Hepatocyte (in vitro differentiated cells): ENCODE data around the gene CD300LB. TPM values are rescaled to one million over a fixed set of nuclear protein-coding genes. Genes with fewer than 3 reads are reported as not detected.
"Not testable (repeated sequence)": the region's sequence is repeated elsewhere in the genome, so short reads cannot be mapped to it uniquely, and the experiment has no call there.

ENCODE experiments used
- DNase-seq: peaks from one replicate; pipeline ENCODE4 v3.0.0-alpha.2; 2016; ENCODE audit warnings: low spot score
- H2AFZ ChIP-seq: fragments of 200-600 bp; sonication (generic); 2 replicates; pipeline ENCODE4 v1.6.0; 2016; ENCODE audit warnings: antibody characterized with exemption, mild to moderate bottlenecking
- H3K27ac ChIP-seq: fragments of 200-600 bp; sonication (generic); 2 replicates; pipeline ENCODE4 v1.5.1; 2016; ENCODE audit warnings: mild to moderate bottlenecking
- H3K27me3 ChIP-seq: fragments of 200-600 bp; sonication (generic); 2 replicates; pipeline ENCODE4 v1.6.1; 2016
- H3K36me3 ChIP-seq: fragments of 200-600 bp; sonication (generic); replicated peaks from 2 replicates; pipeline ENCODE4 v1.5.1; 2016; ENCODE audit warnings: low read depth; ENCODE audit not compliant: insufficient read depth
- H3K4me1 ChIP-seq: fragments of 200-600 bp; sonication (generic); 2 replicates; pipeline ENCODE4 v1.5.1; 2016; ENCODE audit warnings: mild to moderate bottlenecking, moderate library complexity; ENCODE audit not compliant: insufficient read depth
- H3K4me2 ChIP-seq: fragments of 200-600 bp; sonication (generic); 2 replicates; pipeline ENCODE4 v1.6.0; 2016
- H3K4me3 ChIP-seq: fragments of 200-600 bp; sonication (generic); 2 replicates; pipeline ENCODE4 v1.5.1; 2016; ENCODE audit warnings: mild to moderate bottlenecking
- H3K79me2 ChIP-seq: fragments of 200-600 bp; sonication (generic); 2 replicates; pipeline ENCODE4 v1.6.0; 2017; ENCODE audit warnings: mild to moderate bottlenecking
- H3K9me2 ChIP-seq: fragments of 200-600 bp; sonication (generic); replicated peaks from 2 replicates; pipeline ENCODE4 v1.6.0; 2017; ENCODE audit warnings: mild to moderate bottlenecking; ENCODE audit not compliant: insufficient read depth
- H3K9me3 ChIP-seq: fragments of 200-600 bp; sonication (generic); 2 replicates; pipeline ENCODE4 v1.5.1; 2016; ENCODE audit warnings: low read depth, mild to moderate bottlenecking
- H4K20me1 ChIP-seq: fragments of 200-600 bp; sonication (generic); 2 replicates; pipeline ENCODE4 v1.6.0; 2016; ENCODE audit warnings: mild to moderate bottlenecking; ENCODE audit not compliant: insufficient read depth, poor library complexity, severe bottlenecking
- CTCF ChIP-seq: fragments of 200-600 bp; sonication (generic); IDR thresholded peaks from 2 replicates; pipeline ENCODE4 v1.5.1; 2016; ENCODE audit warnings: antibody characterized with exemption, mild to moderate bottlenecking; ENCODE audit not compliant: poor library complexity
- EZH2 ChIP-seq: fragments of 200-600 bp; sonication (generic); IDR thresholded peaks from 2 replicates; pipeline ENCODE4 v1.6.1; 2016; ENCODE audit warnings: antibody characterized with exemption, mild to moderate bottlenecking, borderline replicate concordance
- EZH2phosphoT487 ChIP-seq: fragments of 200-600 bp; sonication (generic); IDR thresholded peaks from one replicate; pipeline ENCODE4 v1.6.1; 2018; ENCODE audit warnings: antibody characterized with exemption, mild to moderate bottlenecking, low read depth, moderate library complexity; ENCODE audit not compliant: unreplicated experiment, severe bottlenecking
- WGBS: methylation state at CpG from one replicate; pipeline ENCODE4 v1.1.6; 2016; ENCODE audit warnings: low lambda C conversion rate; ENCODE audit errors: missing lambda C conversion rate; 5-methylcytosine and 5-hydroxymethylcytosine counted together
- polyA plus RNA-seq: library from polyadenylated mRNA; unstranded; fragments of >200 nt; fragmentation: Nextera tagmentation; extraction: Ambion mirVana; gene quantifications from 2 replicates; pipeline ENCODE4 v1.2.1, GENCODE V29; 2016
- total RNA-seq: library from RNA; depleted of rRNA; stranded (reverse); fragments of >200 nt; gene quantifications from 2 replicates; pipeline ENCODE4 v1.2.3, GENCODE V29; 2014

The CD300LB gene
- total and polyA plus RNA-seq, 2 experiments from 2014 or later = not detected

GRCh38 chr17:74565126-74565525 lies 33.9 kb upstream of the CD300LB start:
- H3K27me3 ChIP-seq = no peaks in the 10 kb centered on the region
- no peak for DNase-seq
- H4K20me1 ChIP-seq = no peaks in the 10 kb centered on the region
- H3K9me3 ChIP-seq = no peaks in the 10 kb centered on the region
- H3K36me3 ChIP-seq = no peaks in the 10 kb centered on the region
- H3K9me2 ChIP-seq = no peaks in the 10 kb centered on the region
- H3K4me1 ChIP-seq = no peaks in the 10 kb centered on the region
- H3K4me2 ChIP-seq = no peak overlapping the region
- H2AFZ ChIP-seq = no peak overlapping the region
- 79% methylated on average over 5 of the region's 5 CpGs for whole genome bisulfite sequencing
- H3K27ac ChIP-seq = no peak overlapping the region
- TF ChIP-seq EZH2phosphoT487 (no peak), CTCF (no peak), EZH2 (no peak)
- H3K79me2 ChIP-seq = no peaks in the 10 kb centered on the region
- no peak overlapping the region for H3K4me3 ChIP-seq

- Histone ChIP-seq H3K79me2 (no peaks in the 10 kb centered on the region), H4K20me1 (no peaks in the 10 kb centered on the region), H3K9me3 (no peaks in the 10 kb centered on the region), H3K27me3 (no peaks in the 10 kb centered on the region), H3K36me3 (no peaks in the 10 kb centered on the region), H3K9me2 (no peaks in the 10 kb centered on the region), H3K4me1 (no peaks in the 10 kb centered on the region), H3K27ac (no peak overlapping the region), H2AFZ (no peak overlapping the region), H3K4me2 (no peak overlapping the region), H3K4me3 (no peak overlapping the region)
- no peak for TF ChIP-seq EZH2
- WGBS = 92% methylated on average over 1 of the region's 1 CpG
- DNase-seq = no peak
These were observed 32.1 kb upstream of the CD300LB start for GRCh38 chr17:74563358-74563757.

- H3K36me3 ChIP-seq = no peaks in the 10 kb centered on the region
- no peak overlapping the region for H3K4me3 ChIP-seq
- H3K9me2 ChIP-seq = no peaks in the 10 kb centered on the region
- 68% methylated on average over 3 of the region's 3 CpGs for WGBS
- H4K20me1 ChIP-seq = no peaks in the 10 kb centered on the region
- H3K79me2 ChIP-seq = no peaks in the 10 kb centered on the region
- H3K9me3 ChIP-seq = no peaks in the 10 kb centered on the region
- H3K4me2 ChIP-seq = no peak overlapping the region
- no peaks in the 10 kb centered on the region for H3K27me3 ChIP-seq
- no peak overlapping the region for H2AFZ ChIP-seq
- H3K27ac ChIP-seq = no peak overlapping the region
- DNase-seq = no peak
- TF ChIP-seq EZH2phosphoT487 (no peak), CTCF (no peak), EZH2 (no peak)
- no peaks in the 10 kb centered on the region for H3K4me1 ChIP-seq
These were observed 30.3 kb upstream of the CD300LB start for GRCh38 chr17:74561586-74561985.

GRCh38 chr17:74558882-74559519 lies 27.7 kb upstream of the CD300LB start:
- no peaks in the 10 kb centered on the region for H3K4me1 ChIP-seq
- no peak overlapping the region for H3K4me2 ChIP-seq
- no peaks in the 10 kb centered on the region for H3K36me3 ChIP-seq
- H4K20me1 ChIP-seq = no peaks in the 10 kb centered on the region
- H3K4me3 ChIP-seq = no peak overlapping the region
- no peaks in the 10 kb centered on the region for H3K27me3 ChIP-seq
- no peak overlapping the region for H2AFZ ChIP-seq
- no peaks in the 10 kb centered on the region for H3K79me2 ChIP-seq
- no peaks in the 10 kb centered on the region for H3K9me2 ChIP-seq
- no peak for DNase-seq
- no peak for TF ChIP-seq EZH2phosphoT487
- no peak for TF ChIP-seq EZH2
- no peak for TF ChIP-seq CTCF
- H3K9me3 ChIP-seq = no peaks in the 10 kb centered on the region
- H3K27ac ChIP-seq = no peak overlapping the region
- WGBS = 88% methylated on average over 6 of the region's 6 CpGs

- not testable (repeated sequence) for H3K9me2 ChIP-seq, H3K27me3 ChIP-seq, H4K20me1 ChIP-seq, H3K79me2 ChIP-seq, H3K36me3 ChIP-seq, H3K4me3 ChIP-seq, H3K4me2 ChIP-seq, H3K27ac ChIP-seq, H3K4me1 ChIP-seq, H2AFZ ChIP-seq, H3K9me3 ChIP-seq, DNase-seq
- WGBS = 67% methylated on average over 4 of the region's 4 CpGs
These were observed 27.1 kb upstream of the CD300LB start for GRCh38 chr17:74558402-74558801.
